Keratinocyte (primary cell): ENCODE results near the gene ARHGEF28. TPM values are rescaled to one million over a fixed set of nuclear protein-coding genes. Genes with fewer than 3 reads are reported as not detected.

ENCODE experiments used
- DNase-seq: peaks from one replicate; pipeline ENCODE4 v3.0.0-alpha.2; 2011; ENCODE audit warnings: low read depth, missing footprints, low spot score
- FAIRE-seq: peaks from 2 replicates; lab custom pipeline; 2011; peaks lifted over from hg19 to GRCh38; lab: Jason Lieb, UNC
- H2AFZ ChIP-seq: 2 replicates; pipeline ENCODE4 v1.6.0; 2012; ENCODE audit warnings: low read length, control low read depth, inconsistent platforms; ENCODE audit not compliant: control insufficient read depth
- H3K27ac ChIP-seq: 2 replicates; pipeline ENCODE4 v1.5.1; 2011; ENCODE audit warnings: low read length; ENCODE audit not compliant: control insufficient read depth, insufficient read depth
- H3K27me3 ChIP-seq: 3 replicates; pipeline ENCODE4 v1.6.0; 2011; ENCODE audit warnings: low read length; ENCODE audit not compliant: control insufficient read depth, insufficient read depth; ENCODE audit errors: extremely low read depth
- H3K36me3 ChIP-seq, 2 experiments: 2 replicates in 1 of 2; 3 replicates in 1 of 2; pipeline ENCODE4 v1.5.1; 2011; ENCODE audit warnings: low read length in 2 of 2, mild to moderate bottlenecking in 1 of 2; ENCODE audit not compliant: control insufficient read depth in 2 of 2, insufficient read depth in 2 of 2; ENCODE audit errors: extremely low read depth in 1 of 2
- H3K4me1 ChIP-seq: 3 replicates; pipeline ENCODE4 v1.5.1; 2011; ENCODE audit warnings: low read length; ENCODE audit not compliant: control insufficient read depth, insufficient read depth; ENCODE audit errors: extremely low read depth
- H3K4me2 ChIP-seq: 3 replicates; pipeline ENCODE4 v1.6.0; 2011; ENCODE audit warnings: low read depth, low read length; ENCODE audit not compliant: control insufficient read depth, insufficient read depth; ENCODE audit errors: extremely low read depth
- H3K4me3 ChIP-seq, 3 experiments: fragments of 200-600 bp in 1 of 3; sonication (generic) in 1 of 3; 2 replicates in 2 of 3; 3 replicates in 1 of 3; pipeline ENCODE4 v1.5.1; 2011 to 2016; ENCODE audit warnings: low read length in 3 of 3, mild to moderate bottlenecking in 3 of 3, control low read depth in 2 of 3, inconsistent platforms in 1 of 3, low read depth in 1 of 3, mixed read lengths in 1 of 3, mixed run types in 1 of 3, moderate library complexity in 1 of 3; ENCODE audit not compliant: control insufficient read depth in 2 of 3, insufficient read depth in 2 of 3; ENCODE audit errors: extremely low read depth in 1 of 3
- H3K79me2 ChIP-seq: 2 replicates; pipeline ENCODE4 v1.6.0; 2012; ENCODE audit warnings: low read length; ENCODE audit not compliant: control insufficient read depth, insufficient read depth
- H3K9ac ChIP-seq: 3 replicates; pipeline ENCODE4 v1.6.0; 2011; ENCODE audit warnings: low read length; ENCODE audit not compliant: control insufficient read depth, insufficient read depth; ENCODE audit errors: extremely low read depth
- H3K9me1 ChIP-seq: 3 replicates; pipeline ENCODE4 v1.6.0; 2011; ENCODE audit warnings: low read length; ENCODE audit not compliant: control insufficient read depth, insufficient read depth; ENCODE audit errors: extremely low read depth
- H3K9me3 ChIP-seq: 2 replicates; pipeline ENCODE4 v1.5.1; 2012; ENCODE audit warnings: low read depth, low read length; ENCODE audit not compliant: control insufficient read depth
- H4K20me1 ChIP-seq: 3 replicates; pipeline ENCODE4 v1.6.0; 2011; ENCODE audit warnings: low read length; ENCODE audit not compliant: control insufficient read depth, insufficient read depth; ENCODE audit errors: extremely low read depth
- EZH2 ChIP-seq: IDR thresholded peaks from one replicate; pipeline ENCODE4 v1.6.1; 2012; ENCODE audit warnings: inconsistent platforms, mild to moderate bottlenecking, low read length, moderate library complexity
- dilution Hi-C: fragments of 300-500 bp; cut with MboI; formaldehyde crosslinking; loops from one replicate; pipeline ENCODE4 v1.7.0; 2020; ENCODE audit warnings: low sequenced_read_pairs; ENCODE audit not compliant: extremely low pct_ligation_motif_present
- polyA plus RNA-seq, 5 experiments: library from polyadenylated mRNA; depleted of rRNA in 3 of 5; stranded (reverse) in 3 of 5; stranded (forward) in 1 of 5; unstranded in 1 of 5; fragments of >200 nt; gene quantifications; 1 replicate in 1 of 5; 2 replicates in 3 of 5; 3 replicates in 1 of 5; pipeline versions ENCODE4 v1.2.1 to v1.2.3, GENCODE V29; 2011 to 2012; ENCODE audit warnings: missing spikeins in 2 of 5, low read depth in 1 of 5, low replicate concordance in 1 of 5
- TF ChIP-seq, protein P1 (sequence below), 3 experiments: IDR thresholded peaks in 1 of 3; conservative IDR thresholded peaks in 1 of 3; optimal IDR thresholded peaks in 1 of 3; 2 replicates in 2 of 3; 3 replicates in 1 of 3; pipeline versions ENCODE3 to v1.5.1; 2011; ENCODE audit warnings: low read length in 3 of 3, mild to moderate bottlenecking in 3 of 3, moderate library complexity in 2 of 3, control low read depth in 1 of 3, inconsistent platforms in 1 of 3; ENCODE audit not compliant: insufficient read depth in 2 of 3; ENCODE audit errors: extremely low read depth in 1 of 3

ARHGEF28 gene
- polyA plus RNA-seq, 1 donor (not counting 4 experiments of a cell fraction or from before 2014, with no cell fraction given), result 31.6 TPM

DNA sequence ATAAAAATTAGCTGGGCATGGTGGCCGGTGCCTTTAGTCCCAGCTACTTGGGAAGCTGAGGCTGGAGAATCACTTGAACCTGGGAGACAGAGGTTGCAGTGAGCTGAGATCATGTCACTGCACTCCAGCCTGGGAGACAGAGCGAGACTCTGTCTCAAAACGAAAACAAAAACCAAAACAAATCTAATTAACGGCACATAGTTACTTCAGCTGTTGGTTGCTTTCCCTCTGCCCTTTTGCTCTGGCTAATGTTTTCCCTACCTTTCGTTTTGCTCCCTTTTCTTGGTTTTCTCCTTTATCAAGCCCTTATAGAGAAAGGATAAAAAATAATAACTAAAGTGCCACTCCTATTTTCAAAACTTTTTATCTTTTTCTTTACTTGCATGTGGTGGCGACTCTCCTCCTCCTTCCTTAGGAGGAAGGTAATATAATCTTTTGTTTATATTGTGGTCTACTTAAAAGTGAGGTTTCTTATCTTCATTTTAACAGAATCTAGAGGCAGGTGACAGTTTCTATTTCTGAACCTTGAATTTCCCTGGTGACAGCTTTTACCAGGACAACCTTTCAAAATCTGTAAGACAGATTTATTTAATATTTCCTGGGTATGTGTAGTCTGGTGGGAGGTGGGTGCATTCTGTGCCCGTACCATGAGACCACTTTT is 125.4 kb downstream of the ARHGEF28 start:
- H3K9me1 ChIP-seq, result no peaks in the 10 kb centered on the region
- peaks cover 83% of the 10 kb centered on the region for H3K79me2 ChIP-seq
- dilution Hi-C loops, result no loop called here
- no peak overlapping the region for H3K9ac ChIP-seq
- no peak overlapping the region for H3K27ac ChIP-seq
- peaks cover 29 to 34% of the 10 kb centered on the region in 2 experiments for H3K36me3 ChIP-seq
- no peak for DNase-seq
- no peak for FAIRE-seq
- no peaks in the 10 kb centered on the region for H3K9me3 ChIP-seq
- no peak overlapping the region for H2AFZ ChIP-seq
- TF ChIP-seq, protein P1, sequence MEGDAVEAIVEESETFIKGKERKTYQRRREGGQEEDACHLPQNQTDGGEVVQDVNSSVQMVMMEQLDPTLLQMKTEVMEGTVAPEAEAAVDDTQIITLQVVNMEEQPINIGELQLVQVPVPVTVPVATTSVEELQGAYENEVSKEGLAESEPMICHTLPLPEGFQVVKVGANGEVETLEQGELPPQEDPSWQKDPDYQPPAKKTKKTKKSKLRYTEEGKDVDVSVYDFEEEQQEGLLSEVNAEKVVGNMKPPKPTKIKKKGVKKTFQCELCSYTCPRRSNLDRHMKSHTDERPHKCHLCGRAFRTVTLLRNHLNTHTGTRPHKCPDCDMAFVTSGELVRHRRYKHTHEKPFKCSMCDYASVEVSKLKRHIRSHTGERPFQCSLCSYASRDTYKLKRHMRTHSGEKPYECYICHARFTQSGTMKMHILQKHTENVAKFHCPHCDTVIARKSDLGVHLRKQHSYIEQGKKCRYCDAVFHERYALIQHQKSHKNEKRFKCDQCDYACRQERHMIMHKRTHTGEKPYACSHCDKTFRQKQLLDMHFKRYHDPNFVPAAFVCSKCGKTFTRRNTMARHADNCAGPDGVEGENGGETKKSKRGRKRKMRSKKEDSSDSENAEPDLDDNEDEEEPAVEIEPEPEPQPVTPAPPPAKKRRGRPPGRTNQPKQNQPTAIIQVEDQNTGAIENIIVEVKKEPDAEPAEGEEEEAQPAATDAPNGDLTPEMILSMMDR (optimal IDR thresholded peaks at IDR 0.05 in 1 of 3, IDR thresholded peaks at IDR 0.05 in 1 of 3, conservative IDR thresholded peaks at IDR 0.05 in 1 of 3; ENCODE audit: extremely low read depth in 1 of 3, insufficient read depth in 2 of 3, low read length in 3 of 3), result no peak
- TF ChIP-seq EZH2, result no peak
- H3K27me3 ChIP-seq, result no peaks in the 10 kb centered on the region
- no peak overlapping the region for H3K4me2 ChIP-seq
- H4K20me1 ChIP-seq, result peaks cover 3% of the 10 kb centered on the region
- H3K4me3 ChIP-seq, result no peak overlapping the region
- H3K4me1 ChIP-seq, result no peaks in the 10 kb centered on the region

GRCh38 chr5:73754254-73754653 is 128.3 kb downstream of the ARHGEF28 start:
- H3K4me3 ChIP-seq, result no peak overlapping the region
- H3K79me2 ChIP-seq, result peaks cover 71% of the 10 kb centered on the region
- H3K9me3 ChIP-seq, result no peaks in the 10 kb centered on the region
- H3K27me3 ChIP-seq, result no peaks in the 10 kb centered on the region
- no peaks in the 10 kb centered on the region for H3K4me1 ChIP-seq
- no peak for FAIRE-seq
- no peak overlapping the region for H3K9ac ChIP-seq
- no peak overlapping the region for H3K4me2 ChIP-seq
- peaks cover 32 to 34% of the 10 kb centered on the region in 2 experiments for H3K36me3 ChIP-seq
- H4K20me1 ChIP-seq, result no peaks in the 10 kb centered on the region
- no peak for TF ChIP-seq EZH2
- TF ChIP-seq, protein P1 (optimal IDR thresholded peaks at IDR 0.05 in 1 of 3, IDR thresholded peaks at IDR 0.05 in 1 of 3, conservative IDR thresholded peaks at IDR 0.05 in 1 of 3; ENCODE audit: extremely low read depth in 1 of 3, insufficient read depth in 2 of 3, low read length in 3 of 3), result no peak
- DNase-seq, result no peak
- no peak overlapping the region for H2AFZ ChIP-seq
- no peaks in the 10 kb centered on the region for H3K9me1 ChIP-seq
- H3K27ac ChIP-seq, result no peak overlapping the region
- dilution Hi-C loops, result no loop called here
